RWPE1 (cell line): ENCODE results near the gene TDRD9.
"Not testable (repeated sequence)": the region's sequence is repeated elsewhere in the genome, so short reads cannot be mapped to it uniquely, and the experiment has no call there.

Experiments used
- CTCF ChIA-PET: fragments of 350-600 bp; sonication (Branson Sonifier 250); formaldehyde crosslinking; extraction: SDS; loops from one replicate; lab custom pipeline; 2021; lab: Yijun Ruan, JAX
- POLR2A ChIA-PET: fragments of 400-600 bp; formaldehyde crosslinking; extraction: SDS; loops from one replicate; lab custom pipeline; 2020; ENCODE audit warnings: antibody characterized with exemption; ENCODE audit not compliant: low non-redundant PET; lab: Yijun Ruan, JAX
- DNase-seq: peaks from one replicate; pipeline ENCODE4 v3.0.0; 2012; ENCODE audit warnings: low spot score
- H3K27ac ChIP-seq: fragments of 450-650 bp; 2 replicates; pipeline ENCODE4 v1.5.1; 2017
- CTCF ChIP-seq: fragments of 450-650 bp; conservative IDR thresholded peaks from 2 replicates; pipeline ENCODE4 v1.5.1; 2017; ENCODE audit warnings: low read depth, mild to moderate bottlenecking

TDRD9 gene

GRCh38 chr14:103969961-103970360 is 41.7 kb downstream of the TDRD9 start:
- H3K27ac ChIP-seq, result no peak overlapping the region
- CTCF ChIA-PET, result no interaction called here
- no peak for TF ChIP-seq CTCF
- POLR2A ChIA-PET, result no interaction called here
- DNase-seq, result no peak

GRCh38 chr14:103973354-103973753 is 45.1 kb downstream of the TDRD9 start:
- H3K27ac ChIP-seq, result no peak overlapping the region
- no peak for TF ChIP-seq CTCF
- POLR2A ChIA-PET, result no interaction called here
- no peak for DNase-seq
- CTCF ChIA-PET, result no interaction called here

- POLR2A ChIA-PET, result no interaction called here
- CTCF ChIA-PET, result interaction anchor here (0.5 kb wide), 1 partner anchor 162 kb away, joined by 4 read pairs; no protein-coding TSS in a partner anchor
- no peak for DNase-seq
- no peak for TF ChIP-seq CTCF
- H3K27ac ChIP-seq, result no peak overlapping the region
Observed at GRCh38 chr14:103974575-103974974, 46.3 kb downstream of the TDRD9 start.

- TF ChIP-seq CTCF, result peak; percentile 78
- CTCF ChIA-PET, result interaction anchor here (0.6 to 2.1 kb wide), 5 partner anchors 138 to 248 kb away, joined by 3 to 8 read pairs (median 3); no protein-coding TSS in a partner anchor
- H3K27ac ChIP-seq, POLR2A ChIA-PET, DNase-seq: not testable (repeated sequence)
Observed at GRCh38 chr14:103980623-103981238, 52.5 kb downstream of the TDRD9 start.

- CTCF ChIA-PET, result no interaction called here
- no peak for DNase-seq
- TF ChIP-seq CTCF, result no peak
- no peak overlapping the region for H3K27ac ChIP-seq
- POLR2A ChIA-PET, result no interaction called here
Observed at GRCh38 chr14:103984196-103984595, 55.9 kb downstream of the TDRD9 start.

GRCh38 chr14:103989034-103989433 is 60.8 kb downstream of the TDRD9 start:
- CTCF ChIA-PET, result no interaction called here
- TF ChIP-seq CTCF, result no peak
- POLR2A ChIA-PET, result no interaction called here

More at GRCh38 chr14:103989034-103989433, 60.8 kb downstream of the TDRD9 start:
- H3K27ac ChIP-seq, result no peak overlapping the region
- DNase-seq, result no peak
